Keratinocyte (primary cell): Measurements from ENCODE around the gene XPC. TPM values are rescaled to one million over a fixed set of nuclear protein-coding genes. Genes with fewer than 3 reads are reported as not detected.

Experiments used
- DNase-seq: peaks from one replicate; pipeline ENCODE4 v3.0.0-alpha.2; 2011; ENCODE audit warnings: low read depth, missing footprints, low spot score
- FAIRE-seq: peaks from 2 replicates; lab custom pipeline; 2011; peaks lifted over from hg19 to GRCh38; lab: Jason Lieb, UNC
- H2AFZ ChIP-seq: 2 replicates; pipeline ENCODE4 v1.6.0; 2012; ENCODE audit warnings: low read length, control low read depth, inconsistent platforms; ENCODE audit not compliant: control insufficient read depth
- H3K27ac ChIP-seq: 2 replicates; pipeline ENCODE4 v1.5.1; 2011; ENCODE audit warnings: low read length; ENCODE audit not compliant: control insufficient read depth, insufficient read depth
- H3K27me3 ChIP-seq: 3 replicates; pipeline ENCODE4 v1.6.0; 2011; ENCODE audit warnings: low read length; ENCODE audit not compliant: control insufficient read depth, insufficient read depth; ENCODE audit errors: extremely low read depth
- H3K36me3 ChIP-seq, 2 experiments: 2 replicates in 1 of 2; 3 replicates in 1 of 2; pipeline ENCODE4 v1.5.1; 2011; ENCODE audit warnings: low read length in 2 of 2, mild to moderate bottlenecking in 1 of 2; ENCODE audit not compliant: control insufficient read depth in 2 of 2, insufficient read depth in 2 of 2; ENCODE audit errors: extremely low read depth in 1 of 2
- H3K4me1 ChIP-seq: 3 replicates; pipeline ENCODE4 v1.5.1; 2011; ENCODE audit warnings: low read length; ENCODE audit not compliant: control insufficient read depth, insufficient read depth; ENCODE audit errors: extremely low read depth
- H3K4me2 ChIP-seq: 3 replicates; pipeline ENCODE4 v1.6.0; 2011; ENCODE audit warnings: low read depth, low read length; ENCODE audit not compliant: control insufficient read depth, insufficient read depth; ENCODE audit errors: extremely low read depth
- H3K4me3 ChIP-seq, 3 experiments: fragments of 200-600 bp in 1 of 3; sonication (generic) in 1 of 3; 2 replicates in 2 of 3; 3 replicates in 1 of 3; pipeline ENCODE4 v1.5.1; 2011 to 2016; ENCODE audit warnings: low read length in 3 of 3, mild to moderate bottlenecking in 3 of 3, control low read depth in 2 of 3, inconsistent platforms in 1 of 3, low read depth in 1 of 3, mixed read lengths in 1 of 3, mixed run types in 1 of 3, moderate library complexity in 1 of 3; ENCODE audit not compliant: control insufficient read depth in 2 of 3, insufficient read depth in 2 of 3; ENCODE audit errors: extremely low read depth in 1 of 3
- H3K79me2 ChIP-seq: 2 replicates; pipeline ENCODE4 v1.6.0; 2012; ENCODE audit warnings: low read length; ENCODE audit not compliant: control insufficient read depth, insufficient read depth
- H3K9ac ChIP-seq: 3 replicates; pipeline ENCODE4 v1.6.0; 2011; ENCODE audit warnings: low read length; ENCODE audit not compliant: control insufficient read depth, insufficient read depth; ENCODE audit errors: extremely low read depth
- H3K9me1 ChIP-seq: 3 replicates; pipeline ENCODE4 v1.6.0; 2011; ENCODE audit warnings: low read length; ENCODE audit not compliant: control insufficient read depth, insufficient read depth; ENCODE audit errors: extremely low read depth
- H3K9me3 ChIP-seq: 2 replicates; pipeline ENCODE4 v1.5.1; 2012; ENCODE audit warnings: low read depth, low read length; ENCODE audit not compliant: control insufficient read depth
- H4K20me1 ChIP-seq: 3 replicates; pipeline ENCODE4 v1.6.0; 2011; ENCODE audit warnings: low read length; ENCODE audit not compliant: control insufficient read depth, insufficient read depth; ENCODE audit errors: extremely low read depth
- EZH2 ChIP-seq: IDR thresholded peaks from one replicate; pipeline ENCODE4 v1.6.1; 2012; ENCODE audit warnings: inconsistent platforms, mild to moderate bottlenecking, low read length, moderate library complexity
- dilution Hi-C: fragments of 300-500 bp; cut with MboI; formaldehyde crosslinking; loops from one replicate; pipeline ENCODE4 v1.7.0; 2020; ENCODE audit warnings: low sequenced_read_pairs; ENCODE audit not compliant: extremely low pct_ligation_motif_present
- polyA plus RNA-seq, 5 experiments: library from polyadenylated mRNA; depleted of rRNA in 3 of 5; stranded (reverse) in 3 of 5; stranded (forward) in 1 of 5; unstranded in 1 of 5; fragments of >200 nt; gene quantifications; 1 replicate in 1 of 5; 2 replicates in 3 of 5; 3 replicates in 1 of 5; pipeline versions ENCODE4 v1.2.1 to v1.2.3, GENCODE V29; 2011 to 2012; ENCODE audit warnings: missing spikeins in 2 of 5, low read depth in 1 of 5, low replicate concordance in 1 of 5
- TF ChIP-seq, protein P1 (sequence below), 3 experiments: IDR thresholded peaks in 1 of 3; conservative IDR thresholded peaks in 1 of 3; optimal IDR thresholded peaks in 1 of 3; 2 replicates in 2 of 3; 3 replicates in 1 of 3; pipeline versions ENCODE3 to v1.5.1; 2011; ENCODE audit warnings: low read length in 3 of 3, mild to moderate bottlenecking in 3 of 3, moderate library complexity in 2 of 3, control low read depth in 1 of 3, inconsistent platforms in 1 of 3; ENCODE audit not compliant: insufficient read depth in 2 of 3; ENCODE audit errors: extremely low read depth in 1 of 3

The XPC gene
- polyA plus RNA-seq, 1 donor (not counting 4 experiments of a cell fraction or from before 2014, with no cell fraction given) = 24.9 TPM

DNA sequence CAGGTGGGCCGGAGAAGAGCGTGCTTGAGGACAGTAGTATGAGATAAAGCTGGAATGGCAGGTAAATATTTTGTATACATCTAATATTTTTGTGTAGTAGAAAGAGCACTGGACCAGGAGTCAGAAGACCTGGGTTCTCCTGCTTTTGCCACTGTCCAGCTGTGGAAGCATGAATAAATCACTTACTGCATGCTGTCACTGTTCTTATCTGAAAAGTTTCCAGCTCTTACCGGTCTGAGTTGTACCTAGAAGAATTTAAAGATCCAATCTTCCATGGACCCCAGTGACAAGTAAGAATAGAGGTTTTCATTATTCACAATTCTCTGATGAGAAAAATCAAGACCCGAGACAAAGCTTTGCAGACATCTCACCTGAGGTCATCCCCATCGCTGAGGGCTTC, 5.9 kb downstream of the XPC start:
- TF ChIP-seq, protein P1, sequence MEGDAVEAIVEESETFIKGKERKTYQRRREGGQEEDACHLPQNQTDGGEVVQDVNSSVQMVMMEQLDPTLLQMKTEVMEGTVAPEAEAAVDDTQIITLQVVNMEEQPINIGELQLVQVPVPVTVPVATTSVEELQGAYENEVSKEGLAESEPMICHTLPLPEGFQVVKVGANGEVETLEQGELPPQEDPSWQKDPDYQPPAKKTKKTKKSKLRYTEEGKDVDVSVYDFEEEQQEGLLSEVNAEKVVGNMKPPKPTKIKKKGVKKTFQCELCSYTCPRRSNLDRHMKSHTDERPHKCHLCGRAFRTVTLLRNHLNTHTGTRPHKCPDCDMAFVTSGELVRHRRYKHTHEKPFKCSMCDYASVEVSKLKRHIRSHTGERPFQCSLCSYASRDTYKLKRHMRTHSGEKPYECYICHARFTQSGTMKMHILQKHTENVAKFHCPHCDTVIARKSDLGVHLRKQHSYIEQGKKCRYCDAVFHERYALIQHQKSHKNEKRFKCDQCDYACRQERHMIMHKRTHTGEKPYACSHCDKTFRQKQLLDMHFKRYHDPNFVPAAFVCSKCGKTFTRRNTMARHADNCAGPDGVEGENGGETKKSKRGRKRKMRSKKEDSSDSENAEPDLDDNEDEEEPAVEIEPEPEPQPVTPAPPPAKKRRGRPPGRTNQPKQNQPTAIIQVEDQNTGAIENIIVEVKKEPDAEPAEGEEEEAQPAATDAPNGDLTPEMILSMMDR (optimal IDR thresholded peaks at IDR 0.05 in 1 of 3, IDR thresholded peaks at IDR 0.05 in 1 of 3, conservative IDR thresholded peaks at IDR 0.05 in 1 of 3; ENCODE audit: extremely low read depth in 1 of 3, insufficient read depth in 2 of 3, low read length in 3 of 3) = no peak
- no peak for TF ChIP-seq EZH2
- Histone ChIP-seq H3K9me3 (no peaks in the 10 kb centered on the region), H3K9ac (no peak overlapping the region), H3K27ac (peak overlapping the region; percentile 94), H3K4me2 (no peak overlapping the region), H3K36me3 (peaks cover 13 to 40% of the 10 kb centered on the region in 2 experiments), H3K79me2 (peaks cover 49% of the 10 kb centered on the region), H2AFZ (no peak overlapping the region), H3K9me1 (peaks cover 4% of the 10 kb centered on the region), H4K20me1 (no peaks in the 10 kb centered on the region), H3K4me1 (peaks cover 75% of the 10 kb centered on the region), H3K27me3 (no peaks in the 10 kb centered on the region), H3K4me3 (no peak overlapping the region)
- FAIRE-seq = no peak
- DNase-seq = no peak
- dilution Hi-C loops = no loop called here

DNA sequence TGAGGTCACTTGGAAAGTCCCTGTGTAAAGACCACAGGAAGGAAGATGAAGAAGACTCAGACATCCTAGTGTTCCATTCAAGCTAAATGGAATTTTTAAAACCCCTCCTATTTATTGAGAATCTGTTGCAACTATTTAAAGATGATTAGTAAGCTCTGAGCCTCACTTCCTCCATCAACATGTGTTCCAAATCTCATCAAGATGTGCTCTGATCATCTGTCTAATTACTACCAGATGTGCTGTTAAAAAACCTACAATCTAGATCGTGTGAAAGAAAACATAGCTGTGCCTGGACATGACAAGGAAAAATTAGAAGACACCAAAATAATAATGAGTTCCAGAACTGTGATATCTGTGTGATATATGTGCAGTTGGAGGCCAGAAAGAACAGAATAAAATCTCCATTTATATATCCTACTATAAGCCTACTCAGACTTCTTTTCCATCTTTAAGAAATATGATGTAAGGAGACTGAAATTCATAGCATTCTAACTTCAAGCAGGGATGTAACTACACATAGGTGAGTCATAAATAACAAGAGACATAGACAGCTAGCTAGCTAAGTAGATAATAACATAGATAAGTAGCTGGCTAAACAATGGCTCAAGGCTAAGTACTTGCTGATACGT, 7.8 kb downstream of the XPC start:
- peak; percentile 63 for DNase-seq

More for the DNA sequence above, 7.8 kb downstream of the XPC start:
- Histone ChIP-seq H3K27ac (peak overlapping the region; percentile 94), H3K9me3 (no peaks in the 10 kb centered on the region), H3K79me2 (peaks cover 33% of the 10 kb centered on the region), H3K4me1 (peaks cover 67% of the 10 kb centered on the region), H3K9me1 (peaks cover 4% of the 10 kb centered on the region), H2AFZ (no peak overlapping the region), H3K4me2 (peak overlapping the region; percentile 65), H3K9ac (peak overlapping the region; percentile 62), H4K20me1 (no peaks in the 10 kb centered on the region), H3K4me3 (no peak overlapping the region), H3K27me3 (no peaks in the 10 kb centered on the region), H3K36me3 (peaks cover 19 to 52% of the 10 kb centered on the region in 2 experiments)
- TF ChIP-seq, protein P1 (optimal IDR thresholded peaks at IDR 0.05 in 1 of 3, IDR thresholded peaks at IDR 0.05 in 1 of 3, conservative IDR thresholded peaks at IDR 0.05 in 1 of 3; ENCODE audit: extremely low read depth in 1 of 3, insufficient read depth in 2 of 3, low read length in 3 of 3) = no peak
- no peak for TF ChIP-seq EZH2
- peak; percentile 55 for FAIRE-seq
- dilution Hi-C loops = no loop called here
